Heart left ventricle (tissue), 16 donors: ENCODE data around the gene KRTAP22-1. TPM values are rescaled to one million over a fixed set of nuclear protein-coding genes. Genes with fewer than 3 reads are reported as not detected.
A peak's percentile ranks its signal among the peaks of the same experiment; 100 is the strongest.

Source experiments
- ATAC-seq, 4 donors: fragments of 200-7000 bp; cut with Tn5 transposase; one replicate each; pipeline ENCODE4 v1.9.1; 2020 to 2022; ENCODE audit warnings: moderate library complexity in 4 of 4, mild to moderate bottlenecking in 3 of 4, moderate number of reproducible peaks in 1 of 4
- DNase-seq, 5 donors: peaks; one replicate each; pipeline ENCODE4 v3.0.0-alpha.2; 2020
- H3K27ac ChIP-seq, 12 donors: fragments of 200-600 bp; sonication (generic) in 4 of 12; one replicate each; pipeline versions ENCODE4 v1.5.0 to v1.8.0; 2016 to 2022; ENCODE audit warnings: mild to moderate bottlenecking in 2 of 12
- H3K27me3 ChIP-seq, 9 donors: fragments of 200-600 bp; sonication (generic) in 2 of 9; one replicate each; pipeline versions ENCODE4 v1.5.1 to v1.8.0; 2016 to 2022; ENCODE audit warnings: mild to moderate bottlenecking in 3 of 9
- H3K36me3 ChIP-seq, 9 donors: fragments of 200-600 bp; sonication (generic) in 2 of 9; one replicate each; pipeline versions ENCODE4 v1.5.0 to v1.8.0; 2018 to 2022; ENCODE audit warnings: mild to moderate bottlenecking in 2 of 9
- H3K4me1 ChIP-seq, 12 donors: fragments of 200-600 bp; sonication (generic) in 4 of 12; one replicate each; pipeline versions ENCODE4 v1.5.0 to v1.8.0; 2016 to 2022; ENCODE audit warnings: mild to moderate bottlenecking in 3 of 12
- H3K4me3 ChIP-seq, 12 donors: fragments of 200-600 bp; sonication (generic) in 4 of 12; one replicate each; pipeline versions ENCODE4 v1.5.0 to v1.8.0; 2017 to 2022; ENCODE audit warnings: mild to moderate bottlenecking in 9 of 12, moderate library complexity in 4 of 12
- H3K9me3 ChIP-seq, 12 donors: fragments of 200-600 bp; sonication (generic) in 4 of 12; one replicate each; pipeline versions ENCODE4 v1.5.0 to v1.8.0; 2016 to 2022; ENCODE audit warnings: mild to moderate bottlenecking in 1 of 12
- POLR2A ChIP-seq, 2 donors: fragments of 450-650 bp; IDR thresholded peaks; one replicate each; pipeline ENCODE4 v1.6.1; 2017; ENCODE audit warnings: antibody characterized with exemption in 2 of 2, mild to moderate bottlenecking in 2 of 2, moderate library complexity in 2 of 2
- WGBS, 4 donors: extraction: QIAGEN DNeasy Blood & Tissue Kit in 2 of 4; methylation state at CpG; one replicate each; pipeline versions ENCODE4 v1.1.5 to v1.1.7; 2013 to 2018; 5-methylcytosine and 5-hydroxymethylcytosine counted together
- intact Hi-C, 10 donors: fragments of 100-400 bp; cut with DNase I; formaldehyde crosslinking; loops; one replicate each; pipeline versions ENCODE4 v1.11.1 to v1.14.2; 2022
- polyA plus RNA-seq, 2 donors: library from polyadenylated mRNA; stranded (reverse); fragments of 200-250 nt; gene quantifications; one replicate each; pipeline ENCODE4 v1.2.3, GENCODE V29; 2013
- total RNA-seq, 9 donors: library from RNA; depleted of rRNA in 2 of 9; stranded (reverse); fragments of >200 nt in 2 of 9; fragmentation: NEBNext Ultra II Directional in 3 of 9; extraction: Animal tissue kit (Norgen Biotek cat#: 25700) in 3 of 9; gene quantifications; one replicate each; pipeline versions ENCODE4 v1.1.0 to v1.2.4, GENCODE V29; 2016 to 2023
- TF ChIP-seq, protein P1 (sequence below), 12 donors: fragments of 200-600 bp; sonication (generic) in 4 of 12; IDR thresholded peaks; one replicate each; pipeline versions ENCODE4 v1.5.0 to v1.8.0; 2018 to 2022; ENCODE audit warnings: antibody characterized with exemption in 12 of 12, mild to moderate bottlenecking in 5 of 12
- donor health status: ischemic (EF 13 %, LVEDD 7.1; RV severe dilation, severe dysfunction).
- donor health status: healthy with polysubstance abuse.
- donor health status: DM: no; HTN: yes; CAD: no.
- donor health status: DM: no; HTN: no; CAD: no.
- donor health status: ischemic (EF 25% LVEDD 6.9; RV normal size, moderate dysfunction).
- donor health status: ischemic (EF 25% LVEDD 5.7; RV mildly dilated, moderate dysfunction).
- donor health status: healthy.
- donor health status: DM: yes; HTN: yes; CAD: no.
- donor health status: ischemic (EF 35%, LVEDD 5.7; RV mildly dilated, moderate dysfunction).
- donor health status: nonischemic (EF 11% LVEDD 7.7; RV severe dilation, severe dysfunction).
- donor health status: DM: yes; HTN: yes; CAD: no.
- donor health status: PGD.
- donor health status: ischemic (EF 29% LVEDD 5.4; RV normal size, mild dysfunction).
- donor health status: nonischemic (EF 23%, LVEDD 6.1; RV moderate dilation, normal function).

Gene KRTAP22-1
- total and polyA plus RNA-seq, 11 donors, result not detected

DNA sequence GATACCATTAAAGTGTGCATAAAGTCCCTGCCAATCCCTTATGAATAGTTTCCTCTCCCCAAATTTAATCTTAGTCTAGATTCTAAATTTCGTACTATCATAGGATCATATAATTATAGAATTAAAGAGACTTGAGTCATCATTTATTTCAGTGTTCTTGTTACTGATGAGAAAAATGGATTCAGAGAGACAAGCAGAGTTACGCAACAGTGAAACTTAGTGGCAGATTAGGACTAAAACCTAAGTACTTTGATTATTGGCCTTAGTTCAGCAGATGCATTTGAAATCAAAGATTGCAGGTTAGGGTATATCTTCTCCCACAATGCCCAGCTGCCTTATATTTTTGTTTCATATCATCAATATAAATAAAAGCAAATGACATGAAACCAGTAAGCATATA is 38.9 kb upstream of the KRTAP22-1 start:
- no peaks in the 10 kb centered on the region for H3K27me3 ChIP-seq
- H3K4me3 ChIP-seq, result no peak overlapping the region
- no peaks in the 10 kb centered on the region for H3K9me3 ChIP-seq
- H3K4me1 ChIP-seq, result peaks cover 0 to 5% (median 0%) of the 10 kb centered on the region in 12 donors
- no peaks in the 10 kb centered on the region for H3K36me3 ChIP-seq
- TF ChIP-seq, protein P1, sequence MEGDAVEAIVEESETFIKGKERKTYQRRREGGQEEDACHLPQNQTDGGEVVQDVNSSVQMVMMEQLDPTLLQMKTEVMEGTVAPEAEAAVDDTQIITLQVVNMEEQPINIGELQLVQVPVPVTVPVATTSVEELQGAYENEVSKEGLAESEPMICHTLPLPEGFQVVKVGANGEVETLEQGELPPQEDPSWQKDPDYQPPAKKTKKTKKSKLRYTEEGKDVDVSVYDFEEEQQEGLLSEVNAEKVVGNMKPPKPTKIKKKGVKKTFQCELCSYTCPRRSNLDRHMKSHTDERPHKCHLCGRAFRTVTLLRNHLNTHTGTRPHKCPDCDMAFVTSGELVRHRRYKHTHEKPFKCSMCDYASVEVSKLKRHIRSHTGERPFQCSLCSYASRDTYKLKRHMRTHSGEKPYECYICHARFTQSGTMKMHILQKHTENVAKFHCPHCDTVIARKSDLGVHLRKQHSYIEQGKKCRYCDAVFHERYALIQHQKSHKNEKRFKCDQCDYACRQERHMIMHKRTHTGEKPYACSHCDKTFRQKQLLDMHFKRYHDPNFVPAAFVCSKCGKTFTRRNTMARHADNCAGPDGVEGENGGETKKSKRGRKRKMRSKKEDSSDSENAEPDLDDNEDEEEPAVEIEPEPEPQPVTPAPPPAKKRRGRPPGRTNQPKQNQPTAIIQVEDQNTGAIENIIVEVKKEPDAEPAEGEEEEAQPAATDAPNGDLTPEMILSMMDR (IDR thresholded peaks at IDR 0.05), result no peak
- TF ChIP-seq POLR2A (IDR thresholded peaks at IDR 0.05), result no peak
- intact Hi-C loops, result loop anchor here in 1 of 10 donors (10.0 kb wide), 1 partner anchor 77 kb away; the partner anchor contains the start of genes KRTAP19-1 and KRTAP19-2
- 63 to 76% (median 68%) methylated on average over 2 of the region's 2 CpGs for WGBS, 4 donors
- DNase-seq (no peak), ATAC-seq (no peak)
- no peak overlapping the region for H3K27ac ChIP-seq

DNA sequence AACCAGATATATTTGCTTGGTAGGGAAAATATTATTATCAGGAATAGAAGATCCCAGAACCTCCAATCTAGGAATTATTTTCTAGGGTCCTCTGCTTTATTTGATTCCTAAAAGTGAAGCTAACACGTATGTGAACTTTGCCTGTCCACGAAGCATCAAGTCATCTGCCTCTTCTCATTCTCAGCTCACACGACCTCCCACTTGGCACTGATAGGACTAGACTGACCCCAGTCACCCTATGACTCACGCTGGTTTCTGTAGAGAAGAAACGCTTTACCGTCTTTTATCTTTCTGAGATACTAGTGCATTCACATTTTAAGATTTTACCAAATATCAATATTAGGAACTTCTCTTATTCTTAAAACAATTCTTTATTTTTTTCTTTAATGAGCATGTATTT is 37.8 kb upstream of the KRTAP22-1 start:
- Histone ChIP-seq H3K36me3 (no peaks in the 10 kb centered on the region), H3K4me1 (peaks cover 0 to 8% (median 0%) of the 10 kb centered on the region in 12 donors), H3K27ac (no peak overlapping the region), H3K4me3 (no peak overlapping the region), H3K27me3 (no peaks in the 10 kb centered on the region), H3K9me3 (no peaks in the 10 kb centered on the region)
- WGBS, 4 donors, result 23 to 46% (median 35%) methylated on average over 6 of the region's 6 CpGs
- TF ChIP-seq, protein P1 (IDR thresholded peaks at IDR 0.05), result no peak
- no peak for TF ChIP-seq POLR2A (IDR thresholded peaks at IDR 0.05)
- DNase-seq, result no peak
- intact Hi-C loops, result loop anchor here in 1 of 10 donors (10.0 kb wide), 1 partner anchor 78 kb away; the partner anchor contains the start of genes KRTAP19-1 and KRTAP19-2
- ATAC-seq, result peak in 2 of 4 donors; percentile 47 to 71

DNA sequence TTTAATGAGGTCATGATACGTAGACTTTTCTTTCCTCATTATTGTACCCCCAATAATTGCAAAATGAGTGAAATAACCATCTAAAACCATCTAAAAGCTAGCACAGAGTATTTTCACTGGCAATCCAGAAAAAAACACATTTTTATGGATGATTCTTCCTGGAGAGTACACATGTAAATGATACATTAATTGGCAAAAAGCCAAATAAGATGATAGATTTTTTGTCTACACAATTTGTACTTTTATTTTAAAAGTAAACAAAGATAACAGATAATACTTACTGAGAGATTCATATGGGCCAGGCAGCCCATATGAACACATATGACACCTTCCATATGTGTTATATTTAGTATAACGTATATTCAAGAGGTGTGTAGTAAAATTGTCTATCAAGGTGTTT is 37.3 kb upstream of the KRTAP22-1 start:
- Histone ChIP-seq H3K27me3 (no peaks in the 10 kb centered on the region), H3K4me1 (peaks cover 0 to 8% (median 0%) of the 10 kb centered on the region in 12 donors), H3K36me3 (no peaks in the 10 kb centered on the region), H3K4me3 (no peak overlapping the region), H3K9me3 (no peaks in the 10 kb centered on the region), H3K27ac (no peak overlapping the region)
- ATAC-seq, result no peak
- no peak for TF ChIP-seq POLR2A (IDR thresholded peaks at IDR 0.05)
- TF ChIP-seq, protein P1 (IDR thresholded peaks at IDR 0.05), result no peak
- DNase-seq, result no peak
- intact Hi-C loops, result loop anchor here in 1 of 10 donors (10.0 kb wide), 1 partner anchor 79 kb away; the partner anchor contains the start of genes KRTAP19-1 and KRTAP19-2
- WGBS, 4 donors, result 80 to 86% (median 85%) methylated on average over 2 of the region's 2 CpGs

DNA sequence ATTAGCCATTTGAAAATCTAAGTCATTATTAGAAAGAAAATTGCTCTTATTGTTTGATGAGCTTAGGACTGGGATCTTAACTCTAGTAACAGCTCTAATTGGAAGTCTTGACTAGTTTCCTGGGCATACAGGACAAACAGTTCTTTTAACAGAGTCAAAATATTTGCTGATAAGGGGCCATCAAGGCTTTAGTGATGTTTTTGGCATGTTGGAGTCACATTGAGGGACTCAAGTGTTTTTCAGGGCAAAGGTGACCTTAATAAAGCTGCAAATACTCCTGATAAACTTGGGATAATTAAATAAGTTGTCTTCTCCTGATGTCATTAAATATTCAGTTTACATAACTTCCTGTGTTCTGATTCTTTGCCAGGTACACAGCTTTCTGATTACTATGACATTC is 33.3 kb upstream of the KRTAP22-1 start:
- H3K27ac ChIP-seq, result peak overlapping the region in 7 of 12 donors; percentile 6 to 50 (median 24)

More for the DNA sequence above, 33.3 kb upstream of the KRTAP22-1 start:
- Histone ChIP-seq H3K4me3 (no peak overlapping the region), H3K9me3 (no peaks in the 10 kb centered on the region), H3K27me3 (no peaks in the 10 kb centered on the region), H3K4me1 (peaks cover 0 to 8% (median 0%) of the 10 kb centered on the region in 12 donors), H3K36me3 (no peaks in the 10 kb centered on the region)
- intact Hi-C loops, result loop anchor here in 1 of 10 donors (10.0 kb wide), 1 partner anchor 83 kb away; the partner anchor contains the start of genes KRTAP19-1 and KRTAP19-2
- TF ChIP-seq POLR2A (IDR thresholded peaks at IDR 0.05), result no peak
- TF ChIP-seq, protein P1 (IDR thresholded peaks at IDR 0.05), result no peak
- no peak for DNase-seq
- ATAC-seq, result peak; percentile 45 to 84 (median 78)
